ENCODE results near the gene SFI1.
"Not testable (repeated sequence)": the region's sequence is repeated elsewhere in the genome, so short reads cannot be mapped to it uniquely, and the experiment has no call there.

SFI1 gene

GRCh38 chr22:31508536-31508935 lies 12.2 kb downstream of the SFI1 start:
- TF ChIP-seq ZNF274 (IDR thresholded peaks at IDR 0.05; ENCODE audit: low read depth, low read length) = no peak
- H3K4me3 ChIP-seq (ENCODE audit: low read length) = no peak overlapping the region

GRCh38 chr22:31509061-31509762 lies 12.9 kb downstream of the SFI1 start:
- no peak overlapping the region for H3K4me3 ChIP-seq (ENCODE audit: low read length)
- no peak for TF ChIP-seq ZNF274 (IDR thresholded peaks at IDR 0.05; ENCODE audit: low read depth, low read length)

- no peak for TF ChIP-seq ZNF274 (IDR thresholded peaks at IDR 0.05; ENCODE audit: low read depth, low read length)
- no peak overlapping the region for H3K4me3 ChIP-seq (ENCODE audit: low read length)
Measured at GRCh38 chr22:31520051-31520450, 23.7 kb downstream of the SFI1 start.

GRCh38 chr22:31524132-31524531 lies 27.8 kb downstream of the SFI1 start:
- H3K4me3 ChIP-seq (ENCODE audit: low read length) = not testable (repeated sequence)

- TF ChIP-seq ZNF274 (IDR thresholded peaks at IDR 0.05; ENCODE audit: low read depth, low read length) = no peak
- no peak overlapping the region for H3K4me3 ChIP-seq (ENCODE audit: low read length)
Measured at GRCh38 chr22:31526270-31526669, 29.9 kb downstream of the SFI1 start.

- no peak overlapping the region for H3K4me3 ChIP-seq (ENCODE audit: low read length)
- TF ChIP-seq ZNF274 (IDR thresholded peaks at IDR 0.05; ENCODE audit: low read depth, low read length) = no peak
Measured at GRCh38 chr22:31530823-31531195, 34.5 kb downstream of the SFI1 start.

- no peak for TF ChIP-seq ZNF274 (IDR thresholded peaks at IDR 0.05; ENCODE audit: low read depth, low read length)
- H3K4me3 ChIP-seq (ENCODE audit: low read length) = no peak overlapping the region
Measured at GRCh38 chr22:31532060-31532459, 35.7 kb downstream of the SFI1 start.

- H3K4me3 ChIP-seq (ENCODE audit: low read length) = no peak overlapping the region
- no peak for TF ChIP-seq ZNF274 (IDR thresholded peaks at IDR 0.05; ENCODE audit: low read depth, low read length)
Measured at GRCh38 chr22:31533374-31533773, 37.0 kb downstream of the SFI1 start.

GRCh38 chr22:31537019-31537535 lies 40.7 kb downstream of the SFI1 start:
- no peak overlapping the region for H3K4me3 ChIP-seq (ENCODE audit: low read length)
- no peak for TF ChIP-seq ZNF274 (IDR thresholded peaks at IDR 0.05; ENCODE audit: low read depth, low read length)

GRCh38 chr22:31538815-31539214 lies 42.5 kb downstream of the SFI1 start:
- no peak for TF ChIP-seq ZNF274 (IDR thresholded peaks at IDR 0.05; ENCODE audit: low read depth, low read length)
- no peak overlapping the region for H3K4me3 ChIP-seq (ENCODE audit: low read length)

- H3K4me3 ChIP-seq (ENCODE audit: low read length) = not testable (repeated sequence)
Measured at GRCh38 chr22:31540166-31540565, 43.8 kb downstream of the SFI1 start.

- no peak overlapping the region for H3K4me3 ChIP-seq (ENCODE audit: low read length)
- TF ChIP-seq ZNF274 (IDR thresholded peaks at IDR 0.05; ENCODE audit: low read depth, low read length) = no peak
Measured at GRCh38 chr22:31540966-31541365, 44.6 kb downstream of the SFI1 start.

GRCh38 chr22:31544481-31545480 lies 48.4 kb downstream of the SFI1 start:
- no peak for TF ChIP-seq ZNF274 (IDR thresholded peaks at IDR 0.05; ENCODE audit: low read depth, low read length)
- no peak overlapping the region for H3K4me3 ChIP-seq (ENCODE audit: low read length)

- H3K4me3 ChIP-seq (ENCODE audit: low read length) = no peak overlapping the region
- no peak for TF ChIP-seq ZNF274 (IDR thresholded peaks at IDR 0.05; ENCODE audit: low read depth, low read length)
Measured at GRCh38 chr22:31550871-31551370, 54.6 kb downstream of the SFI1 start.
